Ovary (tissue), 9 donors: ENCODE measurements around the gene ENTPD1. TPM values are rescaled to one million over a fixed set of nuclear protein-coding genes. Genes with fewer than 3 reads are reported as not detected.

Experiments used
- DNase-seq, 5 donors: peaks; one replicate each; pipeline ENCODE4 v3.0.0-alpha.2; 2019 to 2020
- H3K27ac ChIP-seq, 2 donors: fragments of 200-600 bp; one replicate each; pipeline versions ENCODE4 v1.5.1 to v1.8.0; 2019 to 2022
- H3K27me3 ChIP-seq: fragments of 200-600 bp; one replicate; pipeline ENCODE4 v1.8.0; 2022
- H3K36me3 ChIP-seq: fragments of 200-600 bp; sonication (generic); one replicate; pipeline ENCODE4 v1.5.1; 2019
- H3K4me1 ChIP-seq: one replicate; pipeline ENCODE4 v1.8.1; 2013; ENCODE audit warnings: mild to moderate bottlenecking, moderate library complexity; ENCODE audit not compliant: insufficient read depth
- H3K4me3 ChIP-seq: fragments of 200-600 bp; sonication (generic); one replicate; pipeline ENCODE4 v1.5.1; 2017
- H3K9me3 ChIP-seq, 2 donors: fragments of 200-600 bp in 1 of 2; sonication (generic) in 1 of 2; one replicate each; pipeline versions ENCODE4 v1.5.1 to v1.8.1; 2013 to 2019; ENCODE audit warnings: mild to moderate bottlenecking in 1 of 2, moderate library complexity in 1 of 2
- EP300 ChIP-seq: sonication (generic); formaldehyde crosslinking; IDR thresholded peaks from one replicate; pipeline ENCODE4 v1.6.1; 2017; ENCODE audit warnings: antibody characterized with exemption
- POLR2A ChIP-seq: fragments of 450-650 bp; IDR thresholded peaks from one replicate; pipeline ENCODE4 v1.6.1; 2017; ENCODE audit warnings: antibody characterized with exemption, mild to moderate bottlenecking, moderate library complexity
- WGBS, 3 donors: extraction: QIAGEN DNeasy Blood & Tissue Kit in 1 of 3; methylation state at CpG; one replicate each; pipeline versions ENCODE4 v1.1.5 to v1.1.7; 2013 to 2017; 5-methylcytosine and 5-hydroxymethylcytosine counted together
- intact Hi-C, 4 donors: fragments of 100-400 bp; cut with DNase I; formaldehyde crosslinking; loops; one replicate each; pipeline versions ENCODE4 v1.11.0 to v1.15.1; 2022 to 2023
- polyA plus RNA-seq, 2 donors: library from polyadenylated mRNA; stranded (reverse); fragments of 200-250 nt in 1 of 2; fragments of 350-450 nt in 1 of 2; fragmentation: Illumina TruSeq in 1 of 2; extraction: RNeasy Lipid Tissue Mini Kit (QIAGEN cat#74804) in 1 of 2; gene quantifications; one replicate each; pipeline ENCODE4 v1.2.3, GENCODE V29; 2013 to 2014
- total RNA-seq, 7 donors: library from RNA; depleted of rRNA in 2 of 7; stranded (reverse); fragments of >200 nt in 2 of 7; fragmentation: NEBNext Ultra II Directional in 3 of 7; extraction: Animal tissue kit (Norgen Biotek cat#: 25700) in 3 of 7; gene quantifications; one replicate each; pipeline versions ENCODE4 v1.1.0 to v1.2.4, GENCODE V29; 2016 to 2023
- TF ChIP-seq, protein P1 (sequence below), 3 donors: fragments of 450-650 bp in 2 of 3; fragments of 200-600 bp in 1 of 3; IDR thresholded peaks; one replicate each; pipeline versions ENCODE4 v1.5.1 to v1.8.0; 2016 to 2022; ENCODE audit warnings: antibody characterized with exemption in 3 of 3, mild to moderate bottlenecking in 1 of 3
- donor health status: DM: no; HTN: no; CAD: no; lungs with moderate emphysema.
- donor health status: DM: no; HTN: no; CAD: no.
- donor health status: Bipolar disorder and iron deficiency.
- donor health status: DM: yes; HTN: yes; CAD: no.
- donor health status: DM: no; HTN: no; CAD: no.
- donor health status: DM: yes; HTN: yes; CAD: no.

The ENTPD1 gene
- total and polyA plus RNA-seq, 9 donors, result 3.0 to 51.5 (median 8.1) TPM

DNA sequence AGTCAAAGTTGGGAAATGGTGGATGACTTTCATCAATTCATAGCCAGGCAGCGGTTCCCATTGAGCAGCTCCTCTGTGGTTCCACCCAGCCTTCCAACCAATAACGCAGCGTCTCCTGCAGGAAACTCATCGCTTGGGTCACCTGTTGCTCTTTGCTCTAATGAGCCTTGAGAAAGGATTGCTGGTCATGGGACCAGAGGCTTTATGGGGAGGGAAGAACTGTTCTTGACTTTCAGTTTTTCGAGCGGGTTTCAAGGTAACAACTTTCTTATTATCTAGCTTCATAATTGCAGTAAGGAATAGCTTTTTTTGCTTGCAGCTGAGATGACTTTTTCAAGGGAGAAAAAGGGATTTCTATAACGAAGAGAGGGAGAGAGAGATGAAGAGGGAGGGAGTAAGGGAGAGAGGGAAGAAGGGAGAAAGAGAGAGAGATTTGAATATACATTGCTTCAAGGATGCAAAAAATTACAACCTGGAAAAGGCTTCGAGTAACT is 405 bp upstream of the ENTPD1 start:
- no peaks in the 10 kb centered on the region for H3K27me3 ChIP-seq
- H3K9me3 ChIP-seq, result no peaks in the 10 kb centered on the region
- intact Hi-C loops, result loop anchor here in 1 of 4 donors (10.0 kb wide), 1 partner anchor 89 kb away; no protein-coding TSS in a partner anchor
- peak overlapping the region; percentile 30 for H3K4me3 ChIP-seq
- DNase-seq, result no peak
- no peaks in the 10 kb centered on the region for H3K36me3 ChIP-seq
- H3K4me1 ChIP-seq, result no peaks in the 10 kb centered on the region
- WGBS, 3 donors, result 23 to 41% (median 38%) methylated on average over 8 of the region's 8 CpGs
- no peak overlapping the region for H3K27ac ChIP-seq
- TF ChIP-seq EP300, result no peak
- TF ChIP-seq, protein P1, sequence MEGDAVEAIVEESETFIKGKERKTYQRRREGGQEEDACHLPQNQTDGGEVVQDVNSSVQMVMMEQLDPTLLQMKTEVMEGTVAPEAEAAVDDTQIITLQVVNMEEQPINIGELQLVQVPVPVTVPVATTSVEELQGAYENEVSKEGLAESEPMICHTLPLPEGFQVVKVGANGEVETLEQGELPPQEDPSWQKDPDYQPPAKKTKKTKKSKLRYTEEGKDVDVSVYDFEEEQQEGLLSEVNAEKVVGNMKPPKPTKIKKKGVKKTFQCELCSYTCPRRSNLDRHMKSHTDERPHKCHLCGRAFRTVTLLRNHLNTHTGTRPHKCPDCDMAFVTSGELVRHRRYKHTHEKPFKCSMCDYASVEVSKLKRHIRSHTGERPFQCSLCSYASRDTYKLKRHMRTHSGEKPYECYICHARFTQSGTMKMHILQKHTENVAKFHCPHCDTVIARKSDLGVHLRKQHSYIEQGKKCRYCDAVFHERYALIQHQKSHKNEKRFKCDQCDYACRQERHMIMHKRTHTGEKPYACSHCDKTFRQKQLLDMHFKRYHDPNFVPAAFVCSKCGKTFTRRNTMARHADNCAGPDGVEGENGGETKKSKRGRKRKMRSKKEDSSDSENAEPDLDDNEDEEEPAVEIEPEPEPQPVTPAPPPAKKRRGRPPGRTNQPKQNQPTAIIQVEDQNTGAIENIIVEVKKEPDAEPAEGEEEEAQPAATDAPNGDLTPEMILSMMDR (IDR thresholded peaks at IDR 0.05), result no peak
- TF ChIP-seq POLR2A, result no peak

DNA sequence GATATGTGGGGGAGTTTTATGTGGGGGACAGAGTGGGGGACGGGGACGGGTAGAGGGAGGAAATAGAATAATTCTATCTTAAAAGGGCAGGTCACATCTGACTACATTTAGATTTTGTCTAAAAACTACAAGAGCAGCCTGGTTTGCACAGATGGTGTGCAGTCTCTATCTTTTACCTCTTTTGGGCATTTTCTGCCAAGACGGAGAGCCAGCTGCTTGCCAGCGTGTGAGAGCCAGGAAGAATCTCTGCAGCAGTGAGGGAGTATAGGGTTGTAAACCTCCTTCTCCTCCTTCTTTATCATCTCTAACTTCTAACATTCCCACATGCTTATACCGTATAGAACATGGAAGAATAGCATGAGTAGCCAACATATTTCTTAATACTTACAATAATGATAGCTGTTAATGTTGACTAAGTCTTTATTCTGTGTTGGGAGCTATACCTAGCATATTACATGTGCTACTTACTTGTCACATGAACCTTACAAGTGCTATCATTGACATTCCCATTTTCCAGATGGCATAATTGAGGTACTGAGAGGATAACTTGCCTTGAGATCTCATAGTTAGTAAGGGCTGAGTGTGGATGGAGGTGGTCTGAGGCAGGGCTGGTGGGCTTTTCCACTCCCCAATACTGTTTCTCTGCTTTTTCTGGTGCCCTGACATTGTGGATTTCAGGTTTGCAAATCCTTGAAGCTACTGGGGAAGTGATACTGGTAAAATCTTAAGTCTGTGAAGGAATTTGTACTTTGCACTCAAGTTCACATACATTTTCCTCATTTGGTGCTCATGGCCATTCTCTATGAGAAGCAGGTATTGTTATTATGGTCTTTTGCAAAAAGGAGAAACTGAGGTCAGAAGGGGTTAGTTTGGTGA is 1.1 kb downstream of the ENTPD1 start:
- no peaks in the 10 kb centered on the region for H3K4me1 ChIP-seq
- no peaks in the 10 kb centered on the region for H3K36me3 ChIP-seq
- peak overlapping the region; percentile 30 for H3K4me3 ChIP-seq
- no peak overlapping the region for H3K27ac ChIP-seq
- no peak for TF ChIP-seq EP300
- TF ChIP-seq, protein P1 (IDR thresholded peaks at IDR 0.05), result no peak
- TF ChIP-seq POLR2A, result no peak
- intact Hi-C loops, result loop anchor here in 1 of 4 donors (10.0 kb wide), 1 partner anchor 88 kb away; no protein-coding TSS in a partner anchor
- H3K27me3 ChIP-seq, result no peaks in the 10 kb centered on the region
- WGBS, 3 donors, result 2 to 5% (median 3%) methylated on average over 5 of the region's 5 CpGs
- H3K9me3 ChIP-seq, result no peaks in the 10 kb centered on the region
- no peak for DNase-seq

DNA sequence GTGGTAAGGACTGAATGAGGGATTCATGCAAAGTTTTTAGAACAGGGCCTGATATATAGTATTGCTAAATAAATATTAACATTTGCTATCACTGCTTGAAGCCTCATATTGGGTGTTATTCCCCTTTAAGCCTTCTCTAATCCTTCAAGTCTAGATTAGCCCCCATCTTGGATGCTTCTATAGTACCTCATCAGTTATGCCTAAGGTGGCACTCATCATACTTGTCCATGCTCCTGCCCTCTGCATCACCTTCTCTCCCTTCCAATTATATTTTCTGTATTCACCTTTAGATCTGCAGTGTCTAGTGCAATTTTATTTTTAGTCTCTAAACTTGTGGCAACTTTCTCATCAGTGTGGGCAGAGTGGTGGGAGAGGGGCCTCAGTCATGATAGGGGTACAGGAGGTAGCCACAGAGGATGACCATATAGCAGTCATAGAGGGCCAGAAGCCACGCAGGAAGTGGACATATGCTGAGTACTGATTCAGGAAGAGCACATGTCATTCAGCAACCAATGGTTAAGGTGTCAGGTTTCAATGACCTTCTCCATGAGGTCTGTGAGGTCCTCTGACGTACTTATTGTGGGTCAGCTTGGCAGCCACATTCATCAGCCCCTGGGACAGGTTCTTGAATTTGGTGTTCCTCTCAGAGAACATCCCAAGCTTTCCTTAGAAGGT is 2.5 kb downstream of the ENTPD1 start:
- intact Hi-C loops, result loop anchor here in 1 of 4 donors (10.0 kb wide), 1 partner anchor 86 kb away; no protein-coding TSS in a partner anchor
- Histone ChIP-seq H3K9me3 (no peaks in the 10 kb centered on the region), H3K36me3 (no peaks in the 10 kb centered on the region), H3K4me3 (no peak overlapping the region), H3K4me1 (no peaks in the 10 kb centered on the region), H3K27me3 (no peaks in the 10 kb centered on the region), H3K27ac (no peak overlapping the region)
- TF ChIP-seq POLR2A (no peak), EP300 (no peak)
- TF ChIP-seq, protein P1 (IDR thresholded peaks at IDR 0.05), result no peak
- no peak for DNase-seq
- 56 to 66% (median 58%) methylated on average over 2 of the region's 2 CpGs for WGBS, 3 donors

DNA sequence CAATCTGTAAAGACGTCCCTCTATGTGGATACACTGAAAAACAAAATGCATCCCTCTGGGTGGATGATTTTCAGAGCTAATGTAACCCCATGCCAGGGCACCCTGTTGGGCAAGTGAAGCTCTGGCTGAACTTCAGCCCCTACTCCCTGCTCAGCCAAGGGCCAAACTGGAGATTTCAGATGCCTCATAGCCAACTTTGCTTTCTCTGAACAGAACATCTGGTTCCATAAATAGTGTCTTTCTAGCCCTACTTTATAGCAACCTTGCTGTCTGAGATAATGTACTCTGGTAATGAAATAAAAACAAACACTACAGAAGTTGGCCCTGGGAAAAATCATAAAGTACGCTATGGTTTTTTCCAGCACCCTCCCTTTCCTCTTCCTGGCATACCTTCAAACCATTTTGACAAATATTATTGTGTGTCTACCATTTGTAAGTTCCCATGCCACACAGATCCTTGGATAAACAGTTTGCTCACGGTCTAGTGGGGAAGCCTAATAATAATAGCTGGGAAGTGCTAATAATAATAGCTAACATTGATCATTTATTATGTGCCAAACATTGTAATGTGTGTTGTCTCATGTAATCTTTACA is 3.4 kb downstream of the ENTPD1 start:
- TF ChIP-seq, protein P1 (IDR thresholded peaks at IDR 0.05), result no peak
- TF ChIP-seq EP300 (no peak), POLR2A (no peak)
- WGBS, 3 donors, result 37 to 58% (median 44%) methylated on average over 3 of the region's 3 CpGs
- Histone ChIP-seq H3K36me3 (no peaks in the 10 kb centered on the region), H3K27me3 (no peaks in the 10 kb centered on the region), H3K4me1 (no peaks in the 10 kb centered on the region), H3K4me3 (no peak overlapping the region), H3K9me3 (no peaks in the 10 kb centered on the region), H3K27ac (no peak overlapping the region)
- intact Hi-C loops, result loop anchor here in 1 of 4 donors (10.0 kb wide), 1 partner anchor 85 kb away; no protein-coding TSS in a partner anchor
- no peak for DNase-seq
